Measurements from ENCODE around the gene NOP53.

NOP53 gene

DNA sequence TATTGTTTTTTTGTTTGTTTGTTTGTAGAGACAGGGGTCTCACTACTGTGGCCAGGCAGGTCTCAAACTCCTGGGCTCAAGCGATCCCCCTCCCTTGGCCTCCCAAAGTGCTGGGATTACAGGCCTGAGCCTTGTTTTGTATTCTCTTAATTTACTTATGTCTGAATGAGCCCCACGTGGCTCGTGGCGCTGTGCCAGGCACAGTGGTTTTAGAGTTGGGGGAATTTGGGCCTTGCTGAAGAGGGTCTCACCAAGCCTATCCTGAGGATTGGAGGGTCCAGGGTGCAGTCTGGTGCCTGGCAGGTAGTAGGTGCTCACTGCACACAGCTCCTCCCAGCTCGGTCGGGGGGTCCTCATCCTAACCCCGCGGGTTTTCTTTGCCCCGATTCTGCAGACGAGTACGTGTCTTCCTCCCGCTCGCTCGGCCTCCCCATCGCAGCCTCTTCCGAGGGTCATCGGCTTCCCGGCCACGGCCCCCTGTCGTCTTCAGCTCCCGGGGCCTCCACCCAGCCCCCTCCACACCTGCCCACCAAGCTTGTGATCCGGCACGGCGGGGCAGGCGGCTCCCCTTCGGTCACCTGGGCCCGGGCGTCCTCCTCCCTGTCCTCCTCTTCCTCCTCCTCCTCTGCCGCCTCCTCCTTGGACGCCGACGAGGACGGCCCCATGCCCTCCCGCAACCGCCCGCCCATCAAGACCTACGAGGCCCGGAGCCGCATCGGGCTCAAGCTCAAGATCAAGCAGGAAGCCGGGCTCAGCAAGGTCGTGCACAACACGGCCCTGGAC is 44.2 kb upstream of the NOP53 start:
- no peak overlapping the region for H3K4me3 ChIP-seq (ENCODE audit: low read depth, low read length)
- DNase-seq = no peak
- H3K27ac ChIP-seq = no peak overlapping the region
- H3K9me3 ChIP-seq (ENCODE audit: severe bottlenecking) = no peaks in the 10 kb centered on the region
- TF ChIP-seq, protein P1, sequence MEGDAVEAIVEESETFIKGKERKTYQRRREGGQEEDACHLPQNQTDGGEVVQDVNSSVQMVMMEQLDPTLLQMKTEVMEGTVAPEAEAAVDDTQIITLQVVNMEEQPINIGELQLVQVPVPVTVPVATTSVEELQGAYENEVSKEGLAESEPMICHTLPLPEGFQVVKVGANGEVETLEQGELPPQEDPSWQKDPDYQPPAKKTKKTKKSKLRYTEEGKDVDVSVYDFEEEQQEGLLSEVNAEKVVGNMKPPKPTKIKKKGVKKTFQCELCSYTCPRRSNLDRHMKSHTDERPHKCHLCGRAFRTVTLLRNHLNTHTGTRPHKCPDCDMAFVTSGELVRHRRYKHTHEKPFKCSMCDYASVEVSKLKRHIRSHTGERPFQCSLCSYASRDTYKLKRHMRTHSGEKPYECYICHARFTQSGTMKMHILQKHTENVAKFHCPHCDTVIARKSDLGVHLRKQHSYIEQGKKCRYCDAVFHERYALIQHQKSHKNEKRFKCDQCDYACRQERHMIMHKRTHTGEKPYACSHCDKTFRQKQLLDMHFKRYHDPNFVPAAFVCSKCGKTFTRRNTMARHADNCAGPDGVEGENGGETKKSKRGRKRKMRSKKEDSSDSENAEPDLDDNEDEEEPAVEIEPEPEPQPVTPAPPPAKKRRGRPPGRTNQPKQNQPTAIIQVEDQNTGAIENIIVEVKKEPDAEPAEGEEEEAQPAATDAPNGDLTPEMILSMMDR (IDR thresholded peaks at IDR 0.05; ENCODE audit: low read depth, low read length) = no peak
- peaks cover 38% of the 10 kb centered on the region for H3K36me3 ChIP-seq
- no peaks in the 10 kb centered on the region for H3K27me3 ChIP-seq (ENCODE audit: insufficient read depth, low read depth, severe bottlenecking)

GRCh38 chr19:47701717-47702552 is 43.4 kb upstream of the NOP53 start:
- DNase-seq = no peak
- peaks cover 38% of the 10 kb centered on the region for H3K36me3 ChIP-seq
- no peaks in the 10 kb centered on the region for H3K27me3 ChIP-seq (ENCODE audit: insufficient read depth, low read depth, severe bottlenecking)
- H3K9me3 ChIP-seq (ENCODE audit: severe bottlenecking) = no peaks in the 10 kb centered on the region
- no peak overlapping the region for H3K4me3 ChIP-seq (ENCODE audit: low read depth, low read length)
- no peak overlapping the region for H3K27ac ChIP-seq
- TF ChIP-seq, protein P1 (IDR thresholded peaks at IDR 0.05; ENCODE audit: low read depth, low read length) = no peak

DNA sequence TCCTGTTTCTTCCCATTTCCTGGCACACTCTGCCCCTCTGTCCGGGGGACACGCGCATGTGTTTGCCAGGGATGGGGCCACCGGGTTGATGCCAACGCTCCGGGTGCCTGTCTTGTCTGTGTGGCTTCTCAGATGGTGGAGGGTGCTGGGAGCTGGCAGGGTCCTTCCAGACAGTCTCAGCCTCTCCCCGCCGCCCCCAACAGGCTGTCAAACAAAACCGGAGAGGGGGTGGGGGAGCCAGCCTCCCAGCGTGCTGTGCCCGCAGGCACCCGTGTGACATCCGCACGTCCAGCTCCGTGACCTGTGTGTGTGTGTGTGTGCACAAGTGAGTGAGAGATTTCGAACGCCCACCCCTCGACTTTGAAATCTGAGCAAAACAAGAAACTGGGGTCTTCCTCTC is 42.7 kb upstream of the NOP53 start:
- Histone ChIP-seq H3K36me3 (peaks cover 38% of the 10 kb centered on the region), H3K27me3 (ENCODE audit: insufficient read depth, low read depth, severe bottlenecking) (no peaks in the 10 kb centered on the region), H3K4me3 (ENCODE audit: low read depth, low read length) (no peak overlapping the region), H3K27ac (no peak overlapping the region), H3K9me3 (ENCODE audit: severe bottlenecking) (no peaks in the 10 kb centered on the region)
- TF ChIP-seq, protein P1 (IDR thresholded peaks at IDR 0.05; ENCODE audit: low read depth, low read length) = no peak
- no peak for DNase-seq

DNA sequence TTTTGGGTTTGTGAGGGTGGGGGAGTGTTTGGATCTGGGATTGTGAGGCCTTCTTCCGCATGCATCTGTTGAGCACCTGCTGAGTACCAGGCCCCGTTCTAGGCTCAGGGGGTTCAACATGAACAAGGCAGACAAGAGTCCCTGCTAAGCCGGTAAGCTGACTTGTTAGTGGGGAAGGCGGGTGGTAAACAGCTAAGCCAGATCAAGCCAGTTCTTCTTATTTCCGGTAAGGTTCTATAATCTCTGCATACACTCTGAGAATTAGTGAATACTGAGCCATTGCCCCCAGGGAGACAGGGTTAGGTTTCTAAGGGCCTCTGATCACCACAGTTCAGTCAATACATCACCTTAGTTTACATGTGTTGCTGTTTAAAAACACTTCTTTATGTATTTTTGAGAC is 42.0 kb upstream of the NOP53 start:
- TF ChIP-seq, protein P1 (IDR thresholded peaks at IDR 0.05; ENCODE audit: low read depth, low read length) = no peak
- Histone ChIP-seq H3K27me3 (ENCODE audit: insufficient read depth, low read depth, severe bottlenecking) (no peaks in the 10 kb centered on the region), H3K9me3 (ENCODE audit: severe bottlenecking) (no peaks in the 10 kb centered on the region), H3K36me3 (peaks cover 38% of the 10 kb centered on the region), H3K27ac (no peak overlapping the region), H3K4me3 (ENCODE audit: low read depth, low read length) (no peak overlapping the region)
- peak; percentile 62 for DNase-seq

GRCh38 chr19:47704024-47704423 is 41.3 kb upstream of the NOP53 start:
- no peak overlapping the region for H3K4me3 ChIP-seq (ENCODE audit: low read depth, low read length)
- no peaks in the 10 kb centered on the region for H3K9me3 ChIP-seq (ENCODE audit: severe bottlenecking)
- no peaks in the 10 kb centered on the region for H3K27me3 ChIP-seq (ENCODE audit: insufficient read depth, low read depth, severe bottlenecking)
- TF ChIP-seq, protein P1 (IDR thresholded peaks at IDR 0.05; ENCODE audit: low read depth, low read length) = no peak
- no peak overlapping the region for H3K27ac ChIP-seq
- H3K36me3 ChIP-seq = peaks cover 33% of the 10 kb centered on the region
- no peak for DNase-seq
